B cell (primary cell): ENCODE results near the gene RGS7. TPM values are rescaled to one million over a fixed set of nuclear protein-coding genes. Genes with fewer than 3 reads are reported as not detected.

ENCODE experiments used
- ATAC-seq: fragments of 200-7000 bp; cut with Tn5 transposase; one replicate; pipeline ENCODE4 v1.10.0; 2021; ENCODE audit warnings: low read depth, mild to moderate bottlenecking, moderate number of reproducible peaks, moderate library complexity
- CTCF ChIA-PET: fragments of 350-600 bp; sonication (Branson Sonifier 250); formaldehyde crosslinking; loops from one replicate; lab custom pipeline; 2021; ENCODE audit warnings: antibody characterized with exemption, inconsistent platforms; lab: Charles Lee
- POLR2A ChIA-PET: fragments of 350-600 bp; sonication (Branson Sonifier 250); formaldehyde crosslinking; loops from one replicate; lab custom pipeline; 2021; ENCODE audit warnings: antibody characterized with exemption; lab: Charles Lee
- DNase-seq: peaks from one replicate; pipeline ENCODE4 v3.0.0; 2013
- H2AFZ ChIP-seq: 2 replicates; pipeline ENCODE4 v1.6.1; 2012; ENCODE audit warnings: mild to moderate bottlenecking, low read depth, low read length; ENCODE audit not compliant: insufficient read depth, poor library complexity, severe bottlenecking
- H3K27ac ChIP-seq, 2 donors: 1 replicate in 1 of 2; 2 replicates in 1 of 2; pipeline ENCODE4 v1.5.1; 2012 to 2013; ENCODE audit warnings: low read length in 2 of 2, mild to moderate bottlenecking in 2 of 2, moderate library complexity in 1 of 2
- H3K27me3 ChIP-seq, 4 experiments: fragments of 200-600 bp in 1 of 4; sonication (generic) in 1 of 4; replicated peaks in 1 of 4; 1 replicate in 2 of 4; 2 replicates in 2 of 4; pipeline versions ENCODE4 v1.6.1 to v1.7.0; 2013 to 2016; ENCODE audit warnings: low read length in 3 of 4, mild to moderate bottlenecking in 2 of 4, mixed read lengths in 1 of 4, moderate library complexity in 1 of 4; ENCODE audit not compliant: insufficient read depth in 4 of 4, control insufficient read depth in 3 of 4; ENCODE audit errors: control extremely low read depth in 1 of 4
- H3K36me3 ChIP-seq, 2 experiments: replicated peaks in 1 of 2; 1 replicate in 1 of 2; 2 replicates in 1 of 2; pipeline versions ENCODE4 v1.6.1 to v1.7.1; 2013; ENCODE audit warnings: low read length in 1 of 2; ENCODE audit not compliant: insufficient read depth in 2 of 2, control insufficient read depth in 1 of 2; ENCODE audit errors: control extremely low read depth in 1 of 2, extremely low read depth in 1 of 2
- H3K4me1 ChIP-seq, 2 donors: fragments of 200-600 bp in 1 of 2; sonication (generic) in 1 of 2; 1 replicate in 1 of 2; 2 replicates in 1 of 2; pipeline versions ENCODE4 v1.5.1 to v1.6.1; 2013 to 2017; ENCODE audit warnings: low read length in 2 of 2; ENCODE audit not compliant: control insufficient read depth in 2 of 2, insufficient read depth in 2 of 2
- H3K4me2 ChIP-seq: replicated peaks from 2 replicates; pipeline ENCODE3; 2012; ENCODE audit warnings: mild to moderate bottlenecking, low read depth, low read length; ENCODE audit not compliant: poor library complexity, severe bottlenecking
- H3K4me3 ChIP-seq, 5 experiments: fragments of 200-600 bp in 1 of 5; sonication (generic) in 1 of 5; 1 replicate in 3 of 5; 2 replicates in 2 of 5; pipeline versions ENCODE4 v1.5.1 to v1.7.0; 2011 to 2016; ENCODE audit warnings: low read length in 4 of 5, mild to moderate bottlenecking in 4 of 5, low read depth in 2 of 5, control low read depth in 1 of 5, moderate library complexity in 1 of 5; ENCODE audit not compliant: insufficient read depth in 1 of 5; ENCODE audit errors: control extremely low read depth in 1 of 5, extremely low read depth in 1 of 5
- H3K79me2 ChIP-seq: fragments of 200-600 bp; sonication (generic); one replicate; pipeline ENCODE4 v1.6.0; 2016; ENCODE audit warnings: low read length; ENCODE audit not compliant: control insufficient read depth, insufficient read depth
- H3K9ac ChIP-seq: fragments of 200-600 bp; sonication (generic); 2 replicates; pipeline ENCODE4 v1.6.1; 2017; ENCODE audit warnings: mild to moderate bottlenecking, low read length, moderate library complexity
- H3K9me3 ChIP-seq, 3 donors: one replicate each; pipeline versions ENCODE4 v1.6.1 to v1.7.1; 2013; ENCODE audit warnings: low read length in 2 of 3; ENCODE audit not compliant: control insufficient read depth in 2 of 3, insufficient read depth in 1 of 3; ENCODE audit errors: control extremely low read depth in 1 of 3
- H4K20me1 ChIP-seq: 2 replicates; pipeline ENCODE4 v1.6.0; 2012; ENCODE audit warnings: mild to moderate bottlenecking, low read length; ENCODE audit not compliant: insufficient read depth, control insufficient read depth, poor library complexity, severe bottlenecking
- H3K27ac Mint-ChIP-seq: one replicate; pipeline ENCODE4 v1.8.0; 2021; ENCODE audit warnings: mixed read lengths
- H3K27me3 Mint-ChIP-seq: one replicate; pipeline ENCODE4 v1.8.0; 2021; ENCODE audit warnings: mixed read lengths
- H3K4me1 Mint-ChIP-seq: one replicate; pipeline ENCODE4 v1.8.0; 2021; ENCODE audit warnings: mixed read lengths
- H3K4me3 Mint-ChIP-seq: one replicate; pipeline ENCODE4 v1.8.0; 2021; ENCODE audit warnings: mixed read lengths
- H3K9me3 Mint-ChIP-seq: one replicate; pipeline ENCODE4 v1.8.0; 2022; ENCODE audit warnings: mixed read lengths; ENCODE audit not compliant: insufficient read depth
- EZH2 ChIP-seq: IDR thresholded peaks from 2 replicates; pipeline ENCODE4 v1.6.1; 2012; ENCODE audit warnings: borderline replicate concordance, low read depth, mild to moderate bottlenecking, moderate library complexity, low read length; ENCODE audit not compliant: insufficient read depth, poor library complexity, severe bottlenecking
- WGBS: methylation state at CpG from one replicate; pipeline ENCODE4 v1.1.5; 2013; ENCODE audit warnings: missing lambda C conversion rate; ENCODE audit not compliant: insufficient coverage; 5-methylcytosine and 5-hydroxymethylcytosine counted together
- intact Hi-C: fragments of 100-400 bp; cut with micrococcal nuclease; formaldehyde crosslinking; loops from one replicate; pipeline ENCODE4 v1.10.0; 2022
- polyA plus RNA-seq: library from polyadenylated mRNA; depleted of rRNA; stranded (reverse); fragments of >200 nt; gene quantifications from 2 replicates; pipeline ENCODE4 v1.2.3, GENCODE V29; 2012
- total RNA-seq, 2 donors: library from RNA; stranded (reverse); fragments of 120-200 nt in 1 of 2; gene quantifications; 1 replicate in 1 of 2; 2 replicates in 1 of 2; pipeline versions ENCODE4 v1.2.3 to v1.2.4, GENCODE V29; 2013 to 2022
- TF ChIP-seq, protein P1 (sequence below): fragments of 200-600 bp; IDR thresholded peaks from one replicate; pipeline ENCODE4 v1.8.0; 2022; ENCODE audit warnings: antibody characterized with exemption, mild to moderate bottlenecking

The RGS7 gene
- total and polyA plus RNA-seq, 2 donors (not counting 1 experiment from before 2014, with no cell fraction given), result 0.15 to 1.8 TPM

DNA sequence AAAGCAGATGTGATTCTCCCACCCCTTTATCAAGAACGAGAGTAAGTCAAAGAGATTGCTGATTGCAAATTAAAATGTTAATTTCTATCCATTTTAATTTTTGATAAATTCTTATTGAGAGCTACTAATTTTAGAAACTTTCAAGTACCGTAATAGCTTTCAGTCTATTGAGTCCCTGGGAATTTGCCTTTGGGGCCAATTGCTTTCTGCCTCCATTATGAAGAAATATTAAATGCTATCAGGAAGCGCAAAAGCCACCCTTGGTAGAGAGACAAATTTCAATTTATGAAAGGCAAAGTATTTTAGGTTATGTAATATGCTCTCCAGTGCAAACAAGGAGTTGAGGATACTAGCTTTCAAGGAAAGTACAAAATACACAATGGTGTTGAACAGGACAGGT is 332.2 kb downstream of the RGS7 start:
- no peak overlapping the region for H3K27ac Mint-ChIP-seq
- no peaks in the 10 kb centered on the region for H3K27me3 Mint-ChIP-seq
- H3K27me3 ChIP-seq, result no peaks in the 10 kb centered on the region
- H3K27ac ChIP-seq, result no peak overlapping the region
- peaks cover 0 to 2% (median 0%) of the 10 kb centered on the region in 3 donors for H3K9me3 ChIP-seq
- no peaks in the 10 kb centered on the region for H3K79me2 ChIP-seq
- no peaks in the 10 kb centered on the region for H3K4me1 ChIP-seq
- H3K9ac ChIP-seq, result no peak overlapping the region
- ChIA-PET POLR2A (no interaction called here), CTCF (no interaction called here)
- TF ChIP-seq EZH2, result no peak
- TF ChIP-seq, protein P1, sequence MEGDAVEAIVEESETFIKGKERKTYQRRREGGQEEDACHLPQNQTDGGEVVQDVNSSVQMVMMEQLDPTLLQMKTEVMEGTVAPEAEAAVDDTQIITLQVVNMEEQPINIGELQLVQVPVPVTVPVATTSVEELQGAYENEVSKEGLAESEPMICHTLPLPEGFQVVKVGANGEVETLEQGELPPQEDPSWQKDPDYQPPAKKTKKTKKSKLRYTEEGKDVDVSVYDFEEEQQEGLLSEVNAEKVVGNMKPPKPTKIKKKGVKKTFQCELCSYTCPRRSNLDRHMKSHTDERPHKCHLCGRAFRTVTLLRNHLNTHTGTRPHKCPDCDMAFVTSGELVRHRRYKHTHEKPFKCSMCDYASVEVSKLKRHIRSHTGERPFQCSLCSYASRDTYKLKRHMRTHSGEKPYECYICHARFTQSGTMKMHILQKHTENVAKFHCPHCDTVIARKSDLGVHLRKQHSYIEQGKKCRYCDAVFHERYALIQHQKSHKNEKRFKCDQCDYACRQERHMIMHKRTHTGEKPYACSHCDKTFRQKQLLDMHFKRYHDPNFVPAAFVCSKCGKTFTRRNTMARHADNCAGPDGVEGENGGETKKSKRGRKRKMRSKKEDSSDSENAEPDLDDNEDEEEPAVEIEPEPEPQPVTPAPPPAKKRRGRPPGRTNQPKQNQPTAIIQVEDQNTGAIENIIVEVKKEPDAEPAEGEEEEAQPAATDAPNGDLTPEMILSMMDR, result no peak
- H3K4me3 Mint-ChIP-seq, result no peak overlapping the region
- no peak overlapping the region for H3K4me2 ChIP-seq
- H3K36me3 ChIP-seq, result no peaks in the 10 kb centered on the region
- H3K4me3 ChIP-seq, result no peak overlapping the region
- DNase-seq, result no peak
- H3K4me1 Mint-ChIP-seq, result no peaks in the 10 kb centered on the region
- H4K20me1 ChIP-seq, result no peaks in the 10 kb centered on the region
- WGBS, result no CpG with 5 or more reads among the region's 3 CpGs
- ATAC-seq, result no peak
- H3K9me3 Mint-ChIP-seq, result no peaks in the 10 kb centered on the region
- intact Hi-C loops, result no loop called here
- H2AFZ ChIP-seq, result no peak overlapping the region

GRCh38 chr1:241022366-241022765 is 334.6 kb downstream of the RGS7 start:
- 47% methylated on average over 2 of the region's 4 CpGs for WGBS
- CTCF ChIA-PET, result no interaction called here

More at GRCh38 chr1:241022366-241022765, 334.6 kb downstream of the RGS7 start:
- TF ChIP-seq, protein P1, result no peak
- TF ChIP-seq EZH2, result no peak
- no peak overlapping the region for H3K4me3 Mint-ChIP-seq
- Histone ChIP-seq H3K4me3 (no peak overlapping the region), H3K4me1 (no peaks in the 10 kb centered on the region), H2AFZ (no peak overlapping the region), H3K27ac (no peak overlapping the region), H3K4me2 (no peak overlapping the region), H3K27me3 (no peaks in the 10 kb centered on the region), H4K20me1 (no peaks in the 10 kb centered on the region), H3K9ac (no peak overlapping the region), H3K36me3 (no peaks in the 10 kb centered on the region), H3K9me3 (peaks cover 0 to 5% (median 2%) of the 10 kb centered on the region in 3 donors), H3K79me2 (no peaks in the 10 kb centered on the region)
- DNase-seq, result no peak
- no peaks in the 10 kb centered on the region for H3K27me3 Mint-ChIP-seq
- intact Hi-C loops, result no loop called here
- ATAC-seq, result no peak
- peaks cover 7% of the 10 kb centered on the region for H3K9me3 Mint-ChIP-seq
- no peak overlapping the region for H3K27ac Mint-ChIP-seq
- no peaks in the 10 kb centered on the region for H3K4me1 Mint-ChIP-seq
- POLR2A ChIA-PET, result no interaction called here
